Nephron (organoid): Measurements from ENCODE around the gene AMBRA1.
A peak's percentile ranks its signal among the peaks of the same experiment; 100 is the strongest.

Experiments
- H3K27ac Mint-ChIP-seq, 3 experiments: 2 replicates each; pipeline ENCODE4 v1.8.0; 2020; ENCODE audit warnings: mixed read lengths in 3 of 3, mild to moderate bottlenecking in 2 of 3, moderate library complexity in 1 of 3
- H3K27me3 Mint-ChIP-seq: 2 replicates; pipeline ENCODE4 v1.8.0; 2021; ENCODE audit warnings: low read depth, mild to moderate bottlenecking, moderate library complexity, mixed read lengths
- H3K36me3 Mint-ChIP-seq: 2 replicates; pipeline ENCODE4 v1.8.0; 2020; ENCODE audit warnings: low read depth, mixed read lengths
- H3K4me1 Mint-ChIP-seq: 2 replicates; pipeline ENCODE4 v1.8.0; 2020; ENCODE audit warnings: mixed read lengths
- H3K4me3 Mint-ChIP-seq, 3 experiments: 2 replicates each; pipeline ENCODE4 v1.8.0; 2020; ENCODE audit warnings: mild to moderate bottlenecking in 3 of 3, mixed read lengths in 3 of 3, moderate library complexity in 2 of 3
- H3K9me3 Mint-ChIP-seq: 2 replicates; pipeline ENCODE4 v1.8.0; 2020; ENCODE audit warnings: mixed read lengths
- CTCF ChIP-seq, 3 experiments: fragments of 200-600 bp; sonication (generic); IDR thresholded peaks; one replicate each; pipeline ENCODE4 v1.5.0; 2021; ENCODE audit warnings: antibody characterized with exemption in 3 of 3; ENCODE audit not compliant: unreplicated experiment in 3 of 3

The AMBRA1 gene

GRCh38 chr11:46378296-46378695, 215.5 kb downstream of the AMBRA1 start:
- Mint-ChIP-seq H3K9me3 (no peaks in the 10 kb centered on the region), H3K36me3 (peaks cover 15% of the 10 kb centered on the region), H3K4me1 (no peaks in the 10 kb centered on the region), H3K4me3 (no peak overlapping the region), H3K27me3 (no peaks in the 10 kb centered on the region), H3K27ac (peak overlapping the region in 1 of 3 experiments; percentile 91)
- TF ChIP-seq CTCF (IDR thresholded peaks at IDR 0.05; ENCODE audit: unreplicated experiment in 3 of 3), result no peak

DNA sequence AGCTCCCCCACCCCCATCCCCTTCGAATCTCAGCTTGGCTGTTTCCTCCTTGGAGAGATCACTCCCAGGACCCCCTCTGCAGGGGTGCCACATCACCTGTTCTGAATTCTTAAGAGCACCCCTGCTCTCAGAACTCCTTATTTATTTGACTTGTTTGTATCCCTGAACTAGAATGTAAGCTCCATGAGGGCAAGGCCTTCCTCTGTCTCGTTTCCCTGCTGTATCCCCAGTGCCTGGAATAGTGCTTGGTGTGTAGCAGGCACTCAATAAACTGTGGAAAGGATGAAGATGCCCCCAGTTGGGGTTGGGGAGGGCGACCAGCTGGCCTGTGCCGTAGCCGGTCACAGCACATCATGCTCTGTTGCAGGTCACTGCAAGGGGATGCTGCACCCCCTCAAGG, 216.0 kb downstream of the AMBRA1 start:
- no peaks in the 10 kb centered on the region for H3K9me3 Mint-ChIP-seq
- H3K27me3 Mint-ChIP-seq, result no peaks in the 10 kb centered on the region
- H3K4me1 Mint-ChIP-seq, result no peaks in the 10 kb centered on the region
- no peak for TF ChIP-seq CTCF (IDR thresholded peaks at IDR 0.05; ENCODE audit: unreplicated experiment in 3 of 3)
- peaks cover 14% of the 10 kb centered on the region for H3K36me3 Mint-ChIP-seq
- no peak overlapping the region for H3K4me3 Mint-ChIP-seq
- no peak overlapping the region for H3K27ac Mint-ChIP-seq

- no peak for TF ChIP-seq CTCF (IDR thresholded peaks at IDR 0.05; ENCODE audit: unreplicated experiment in 3 of 3)
- no peaks in the 10 kb centered on the region for H3K4me1 Mint-ChIP-seq
- no peaks in the 10 kb centered on the region for H3K9me3 Mint-ChIP-seq
- peaks cover 14% of the 10 kb centered on the region for H3K36me3 Mint-ChIP-seq
- H3K27me3 Mint-ChIP-seq, result no peaks in the 10 kb centered on the region
- H3K27ac Mint-ChIP-seq, result no peak overlapping the region
- no peak overlapping the region for H3K4me3 Mint-ChIP-seq
Observed at GRCh38 chr11:46377290-46377689, 216.5 kb downstream of the AMBRA1 start.

GRCh38 chr11:46376258-46377050, 217.4 kb downstream of the AMBRA1 start:
- Mint-ChIP-seq H3K27ac (no peak overlapping the region), H3K9me3 (no peaks in the 10 kb centered on the region), H3K4me3 (no peak overlapping the region), H3K4me1 (no peaks in the 10 kb centered on the region), H3K27me3 (no peaks in the 10 kb centered on the region), H3K36me3 (peaks cover 14% of the 10 kb centered on the region)
- TF ChIP-seq CTCF (IDR thresholded peaks at IDR 0.05; ENCODE audit: unreplicated experiment in 3 of 3), result no peak

DNA sequence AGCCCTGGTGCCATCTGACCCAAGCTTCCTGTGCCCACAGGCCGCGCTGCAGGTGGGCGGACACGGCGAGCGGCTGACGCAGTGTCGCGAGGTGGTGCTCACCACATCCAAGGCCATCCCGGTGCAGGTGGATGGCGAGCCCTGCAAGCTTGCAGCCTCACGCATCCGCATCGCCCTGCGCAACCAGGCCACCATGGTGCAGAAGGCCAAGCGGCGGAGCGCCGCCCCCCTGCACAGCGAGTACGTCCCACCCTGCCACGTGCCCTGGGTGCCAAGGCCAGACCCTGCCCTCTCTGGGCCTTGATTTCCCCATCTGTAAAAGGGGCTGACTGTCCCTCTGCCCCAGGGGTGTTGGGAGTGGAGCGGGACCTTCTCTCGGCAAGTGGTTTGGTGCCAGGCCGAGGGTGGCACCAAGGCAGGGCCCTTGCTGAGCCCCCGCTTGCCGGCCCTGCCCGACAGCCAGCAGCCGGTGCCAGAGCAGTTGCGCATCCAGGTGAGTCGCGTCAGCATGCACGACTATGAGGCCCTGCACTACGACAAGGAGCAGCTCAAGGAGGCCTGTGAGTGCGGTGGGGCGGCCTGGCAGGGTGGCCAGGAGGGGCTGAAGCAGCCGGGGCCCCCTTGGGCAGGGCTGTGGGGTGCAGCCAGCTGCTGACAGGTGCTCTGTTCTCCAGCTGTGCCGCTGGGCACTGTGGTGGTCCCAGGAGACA, 218.3 kb downstream of the AMBRA1 start:
- H3K27me3 Mint-ChIP-seq, result no peaks in the 10 kb centered on the region

More for the DNA sequence above, 218.3 kb downstream of the AMBRA1 start:
- Mint-ChIP-seq H3K9me3 (no peaks in the 10 kb centered on the region), H3K36me3 (peaks cover 14% of the 10 kb centered on the region), H3K27ac (no peak overlapping the region), H3K4me3 (no peak overlapping the region), H3K4me1 (no peaks in the 10 kb centered on the region)
- no peak for TF ChIP-seq CTCF (IDR thresholded peaks at IDR 0.05; ENCODE audit: unreplicated experiment in 3 of 3)
